ENCODE data around the gene CAMK2D.

CAMK2D gene

GRCh38 chr4:113623274-113623894, 138.2 kb downstream of the CAMK2D start:
- peaks cover 0 to 6% (median under 1%) of the 10 kb centered on the region in 4 donors for H3K4me1 ChIP-seq
- TF ChIP-seq CTCF (IDR thresholded peaks at IDR 0.05) = no peak
- H3K4me3 ChIP-seq = no peak overlapping the region
- H3K27ac ChIP-seq = no peak overlapping the region
- intact Hi-C loops (cut with DNase I; ENCODE audit: low total_unique reads) = no loop called here
- H3K9me3 ChIP-seq = no peaks in the 10 kb centered on the region
- no peaks in the 10 kb centered on the region for H3K27me3 ChIP-seq
- no peak for DNase-seq
- no peaks in the 10 kb centered on the region for H3K36me3 ChIP-seq

GRCh38 chr4:113621633-113622032, 139.9 kb downstream of the CAMK2D start:
- no peak for TF ChIP-seq CTCF (IDR thresholded peaks at IDR 0.05)
- Histone ChIP-seq H3K27ac (no peak overlapping the region), H3K9me3 (no peaks in the 10 kb centered on the region), H3K27me3 (no peaks in the 10 kb centered on the region), H3K4me1 (peaks cover 0 to 22% (median 5%) of the 10 kb centered on the region in 4 donors), H3K36me3 (no peaks in the 10 kb centered on the region), H3K4me3 (no peak overlapping the region)
- no peak for DNase-seq
- intact Hi-C loops (cut with DNase I; ENCODE audit: low total_unique reads) = no loop called here

GRCh38 chr4:113620032-113620431, 141.5 kb downstream of the CAMK2D start:
- Histone ChIP-seq H3K4me1 (peaks cover 0 to 38% (median 10%) of the 10 kb centered on the region in 4 donors), H3K9me3 (no peaks in the 10 kb centered on the region), H3K27ac (no peak overlapping the region), H3K4me3 (no peak overlapping the region), H3K27me3 (no peaks in the 10 kb centered on the region), H3K36me3 (no peaks in the 10 kb centered on the region)
- intact Hi-C loops (cut with DNase I; ENCODE audit: low total_unique reads) = no loop called here
- DNase-seq = no peak
- no peak for TF ChIP-seq CTCF (IDR thresholded peaks at IDR 0.05)

GRCh38 chr4:113619526-113619925, 142.0 kb downstream of the CAMK2D start:
- intact Hi-C loops (cut with DNase I; ENCODE audit: low total_unique reads) = no loop called here
- H3K9me3 ChIP-seq = no peaks in the 10 kb centered on the region

GRCh38 chr4:113618205-113618604, 143.3 kb downstream of the CAMK2D start:
- Histone ChIP-seq H3K4me3 (no peak overlapping the region), H3K36me3 (no peaks in the 10 kb centered on the region), H3K27me3 (no peaks in the 10 kb centered on the region), H3K4me1 (peaks cover 0 to 56% (median 10%) of the 10 kb centered on the region in 4 donors), H3K27ac (no peak overlapping the region), H3K9me3 (no peaks in the 10 kb centered on the region)
- no peak for DNase-seq
- intact Hi-C loops (cut with DNase I; ENCODE audit: low total_unique reads) = no loop called here
- TF ChIP-seq CTCF (IDR thresholded peaks at IDR 0.05) = no peak

More at GRCh38 chr4:113619526-113619925, 142.0 kb downstream of the CAMK2D start:
- H3K27ac ChIP-seq = no peak overlapping the region
- peaks cover 0 to 43% (median 10%) of the 10 kb centered on the region in 4 donors for H3K4me1 ChIP-seq
- H3K27me3 ChIP-seq = no peaks in the 10 kb centered on the region
- TF ChIP-seq CTCF (IDR thresholded peaks at IDR 0.05) = no peak
- no peak for DNase-seq
- H3K36me3 ChIP-seq = no peaks in the 10 kb centered on the region
- no peak overlapping the region for H3K4me3 ChIP-seq
